COLO668 (cell line): Measurements from ENCODE around the gene ATP9B.

ENCODE experiments used
- DNase-seq: peaks from one replicate; lab custom pipeline; 2025; ENCODE audit not compliant: unreplicated experiment; lab: John Stamatoyannopoulos, UW

The ATP9B gene

DNA sequence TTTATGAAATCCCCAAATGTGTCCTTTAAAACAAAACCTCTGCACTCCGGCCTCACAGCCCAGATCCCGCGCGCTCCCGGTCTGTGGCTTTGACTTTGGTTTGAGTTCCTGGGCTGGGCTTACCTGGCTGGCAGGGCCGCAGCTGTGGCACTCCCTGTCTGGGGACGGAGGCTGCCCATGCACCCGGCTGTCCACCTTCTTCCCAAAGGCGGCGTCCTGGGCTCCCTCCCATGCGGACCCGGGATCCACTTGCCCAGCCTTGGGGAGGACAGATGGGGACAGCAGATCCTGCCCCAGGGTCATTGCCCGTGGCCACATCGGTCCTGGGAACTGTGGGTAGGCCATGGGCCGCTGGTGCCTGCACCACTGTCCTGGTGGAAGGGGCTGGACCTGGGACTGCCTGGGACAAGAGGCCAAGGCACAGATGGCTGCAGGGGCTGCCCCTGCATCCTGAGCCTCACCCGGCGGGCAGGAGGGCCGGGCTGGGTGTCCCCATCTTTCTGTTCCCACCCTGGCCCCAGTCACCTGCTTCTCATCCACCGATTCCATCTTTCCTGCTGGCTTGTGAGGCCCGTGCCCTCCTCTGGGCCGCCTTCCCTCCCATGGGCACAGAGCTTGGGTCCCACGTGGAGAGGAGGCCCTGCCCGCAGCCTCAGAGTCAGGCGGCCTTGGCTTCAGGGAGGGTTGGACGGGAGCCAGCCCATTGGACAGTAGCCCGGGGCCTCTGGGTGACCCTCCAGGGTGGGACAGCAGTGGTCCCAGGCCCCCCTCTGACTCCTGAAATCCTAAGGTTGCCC lies 354.2 kb downstream of the ATP9B start:
- DNase-seq: no peak

DNA sequence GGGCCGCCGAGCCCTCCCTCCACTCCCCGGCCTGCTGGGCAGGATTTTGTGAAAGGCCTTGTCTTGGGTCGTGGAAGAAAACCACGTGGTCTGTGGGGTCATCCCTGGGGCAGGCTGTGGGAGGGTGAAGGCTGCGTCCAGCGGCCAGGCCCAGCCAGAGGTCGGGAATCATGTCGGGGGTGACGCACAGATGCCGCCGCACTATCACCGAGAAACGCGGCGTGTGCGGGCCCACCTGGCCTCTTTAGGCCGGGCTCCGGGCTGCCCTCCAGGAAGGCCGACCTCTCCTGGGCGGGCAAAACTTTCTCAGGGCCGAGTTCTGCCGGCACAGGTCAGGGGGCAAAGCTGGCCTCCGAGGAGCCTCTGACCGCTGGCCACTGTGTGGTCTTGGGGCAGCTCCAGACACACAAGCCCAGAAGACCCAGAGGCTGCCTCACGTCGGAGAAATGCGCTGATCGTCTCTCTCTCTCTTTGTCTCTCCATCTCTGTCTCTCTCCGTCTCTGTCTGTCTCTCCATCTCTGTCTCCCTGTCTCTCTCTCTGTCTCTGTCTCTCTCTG lies 354.9 kb downstream of the ATP9B start:
- no peak for DNase-seq

GRCh38 chr18:79424880-79425568 lies 355.8 kb downstream of the ATP9B start:
- DNase-seq: no peak

DNA sequence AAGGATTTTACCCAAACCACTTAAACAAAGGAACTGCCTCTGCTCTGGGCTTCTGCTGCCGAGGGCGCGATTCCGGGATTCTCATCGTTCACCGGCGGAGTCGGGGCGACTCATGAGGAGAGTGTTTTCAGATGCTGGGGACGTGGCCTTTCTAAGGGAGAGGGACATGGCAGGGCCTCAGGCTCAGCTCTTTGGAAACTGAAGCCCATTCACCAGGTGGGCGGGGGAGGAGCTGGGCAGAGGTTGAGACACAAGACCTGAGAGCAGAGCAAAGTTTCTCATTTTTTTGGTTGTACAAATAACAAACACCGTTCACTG lies 356.3 kb downstream of the ATP9B start:
- no peak for DNase-seq

- DNase-seq: no peak
Observed at GRCh38 chr18:79426376-79427300, 357.4 kb downstream of the ATP9B start.

DNA sequence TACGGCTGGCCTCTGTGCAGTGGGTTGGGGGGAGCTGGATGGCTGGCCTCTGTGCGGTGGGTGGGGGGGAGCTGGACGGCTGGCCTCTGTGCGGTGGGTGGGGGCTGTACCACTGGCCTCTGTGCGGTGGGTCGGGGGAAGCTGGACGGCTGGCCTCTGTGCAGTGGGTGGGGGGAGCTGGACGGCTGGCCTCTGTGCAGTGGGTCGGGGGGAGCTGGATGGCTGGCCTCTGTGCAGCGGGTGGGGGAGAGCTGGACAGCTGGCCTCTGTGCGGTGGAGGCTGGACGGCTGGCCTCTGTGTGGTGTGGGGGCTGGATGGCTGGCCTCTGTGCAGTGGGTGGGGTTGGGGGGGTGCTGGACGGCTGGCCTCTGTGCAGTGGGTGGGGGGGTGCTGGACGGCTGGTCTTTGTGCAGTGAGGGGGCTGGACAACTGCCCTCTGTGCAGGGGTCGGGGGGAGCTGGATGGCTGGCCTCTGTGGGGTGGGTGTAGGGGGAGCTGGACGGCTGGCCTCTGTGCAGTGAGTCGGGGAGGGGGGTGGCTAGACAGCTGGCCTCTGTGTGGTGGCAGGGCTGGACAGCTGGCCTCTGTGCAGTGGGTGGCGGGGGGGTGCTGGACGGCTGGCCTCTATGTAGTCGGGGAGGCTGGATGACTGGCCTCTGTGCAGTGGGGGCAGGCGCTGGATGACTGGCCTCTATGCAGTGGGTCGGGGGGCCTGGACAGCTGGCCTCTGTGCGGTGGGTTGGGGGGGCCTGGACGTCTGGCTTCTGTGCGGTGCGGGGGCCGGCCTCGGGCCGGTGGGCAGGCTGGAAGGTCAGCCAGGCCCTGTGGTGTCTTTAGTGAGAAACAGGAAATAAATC lies 358.4 kb downstream of the ATP9B start:
- no peak for DNase-seq
